HepG2 (cell line): ENCODE results near the gene NHSL1. TPM values are rescaled to one million over a fixed set of nuclear protein-coding genes. Genes with fewer than 3 reads are reported as not detected.

Source experiments
- ATAC-seq: fragments of 200-7000 bp; cut with Tn5 transposase; 3 replicates; pipeline ENCODE4 v1.9.1; 2020; ENCODE audit warnings: mild to moderate bottlenecking, moderate library complexity
- BruUV-seq: library from RNA; stranded (reverse); fragments of 400-500 nt; replicated peaks from 2 replicates; lab custom pipeline; 2021; lab: Mats Ljungman, UMichigan
- CTCF ChIA-PET: fragments of 300-600 bp; formaldehyde crosslinking; extraction: SDS; loops from one replicate; lab custom pipeline; 2021; ENCODE audit warnings: low total read pairs, inconsistent platforms, low intra/inter-chr PET ratio; lab: Yijun Ruan, JAX
- POLR2A ChIA-PET: fragments of 350-600 bp; sonication (Branson Sonifier 250); formaldehyde crosslinking; loops from one replicate; lab custom pipeline; 2020; ENCODE audit warnings: antibody characterized with exemption, inconsistent platforms; lab: Yijun Ruan, JAX
- DNase-seq: peaks from one replicate; pipeline ENCODE4 v3.0.0-alpha.2; 2015; ENCODE audit warnings: low spot score
- FAIRE-seq: peaks from 3 replicates; lab custom pipeline; 2011; peaks lifted over from hg19 to GRCh38; lab: Jason Lieb, UNC
- H2AFZ ChIP-seq: one replicate; pipeline ENCODE4 v1.6.1; 2011; ENCODE audit warnings: low read length, inconsistent platforms
- H3K27ac ChIP-seq: fragments of 300-600 bp; 3 replicates; pipeline ENCODE4 v1.8.0; 2011; ENCODE audit warnings: mixed run types, mild to moderate bottlenecking, mixed read lengths, low read length, inconsistent platforms; ENCODE audit not compliant: insufficient read depth; ENCODE audit errors: extremely low read length
- H3K27me3 ChIP-seq, 2 experiments: fragments of 200-600 bp in 1 of 2; 2 replicates in 1 of 2; 3 replicates in 1 of 2; pipeline versions ENCODE4 v1.6.0 to v1.8.0; 2011; ENCODE audit warnings: low read length in 2 of 2, mild to moderate bottlenecking in 2 of 2, moderate library complexity in 2 of 2, inconsistent platforms in 1 of 2; ENCODE audit not compliant: insufficient read depth in 2 of 2, control insufficient read depth in 1 of 2
- H3K36me3 ChIP-seq, 2 experiments: fragments of 200-600 bp in 1 of 2; replicated peaks in 1 of 2; 2 replicates in 1 of 2; 3 replicates in 1 of 2; pipeline versions ENCODE4 v1.5.1 to v1.8.0; 2011; ENCODE audit warnings: low read length in 2 of 2, inconsistent platforms in 1 of 2; ENCODE audit not compliant: insufficient read depth in 2 of 2, control insufficient read depth in 1 of 2
- H3K4me1 ChIP-seq: 2 replicates; pipeline ENCODE4 v1.5.1; 2012; ENCODE audit warnings: low read length, inconsistent platforms; ENCODE audit not compliant: insufficient read depth
- H3K4me2 ChIP-seq: 2 replicates; pipeline ENCODE4 v1.6.0; 2011; ENCODE audit warnings: low read depth, low read length, inconsistent platforms
- H3K4me3 ChIP-seq, 3 experiments: fragments of 200-600 bp in 1 of 3; sonication (generic), shearing (Covaris generic) in 1 of 3; replicated peaks in 1 of 3; 2 replicates each; pipeline ENCODE4 v1.5.1; 2011 to 2016; ENCODE audit warnings: low read length in 3 of 3, inconsistent platforms in 2 of 3, low read depth in 2 of 3, mild to moderate bottlenecking in 2 of 3, control low read depth in 1 of 3, mixed read lengths in 1 of 3; ENCODE audit not compliant: insufficient read depth in 1 of 3
- H3K79me2 ChIP-seq: one replicate; pipeline ENCODE4 v1.6.1; 2011; ENCODE audit warnings: low read length, inconsistent platforms; ENCODE audit not compliant: insufficient read depth
- H3K9ac ChIP-seq: 2 replicates; pipeline ENCODE4 v1.6.0; 2011; ENCODE audit warnings: mild to moderate bottlenecking, low read depth, low read length, inconsistent platforms; ENCODE audit not compliant: insufficient read depth
- H3K9me3 ChIP-seq: 2 replicates; pipeline ENCODE4 v1.5.1; 2012; ENCODE audit warnings: mild to moderate bottlenecking, low read length
- H4K20me1 ChIP-seq: 2 replicates; pipeline ENCODE4 v1.6.0; 2011; ENCODE audit warnings: inconsistent platforms, mild to moderate bottlenecking, low read length, moderate library complexity; ENCODE audit not compliant: insufficient read depth
- BRF2 ChIP-seq: sonication (generic); formaldehyde crosslinking; IDR thresholded peaks from 2 replicates; pipeline ENCODE4 v1.8.1; 2022; ENCODE audit warnings: mild to moderate bottlenecking, missing genetic modification reagents
- NONO ChIP-seq, 2 experiments: fragments of 450-650 bp in 1 of 2; sonication (generic) in 1 of 2; formaldehyde crosslinking in 1 of 2; IDR thresholded peaks in 1 of 2; conservative IDR thresholded peaks in 1 of 2; 2 replicates each; pipeline versions ENCODE4 v1.6.1 to v1.8.0; 2017 to 2022; ENCODE audit warnings: mild to moderate bottlenecking in 1 of 2, missing genetic modification reagents in 1 of 2, moderate library complexity in 1 of 2
- TEAD3 ChIP-seq: optimal IDR thresholded peaks from 2 replicates; pipeline ENCODE3; 2016; ENCODE audit warnings: borderline replicate concordance
- ZBTB2 ChIP-seq: sonication (generic); formaldehyde crosslinking; IDR thresholded peaks from 2 replicates; pipeline ENCODE4 v1.8.0; 2022; ENCODE audit warnings: low read depth, missing genetic modification reagents
- ZBTB3 ChIP-seq: sonication (generic); formaldehyde crosslinking; IDR thresholded peaks from 2 replicates; pipeline ENCODE4 v1.4.0; 2020; ENCODE audit warnings: low read depth, mild to moderate bottlenecking, moderate library complexity, missing genetic modification reagents, borderline replicate concordance
- ZNF3 ChIP-seq: IDR thresholded peaks from 2 replicates; pipeline ENCODE4 v1.7.0; 2017; ENCODE audit warnings: inconsistent platforms
- in situ Hi-C: cut with HindIII; loops from 2 replicates; pipeline ENCODE4 v1.10.0; 2017; ENCODE audit warnings: low pct_unique_long_range_greater_than_20kb; ENCODE audit not compliant: extremely low pct_ligation_motif_present
- intact Hi-C: fragments of 100-400 bp; cut with micrococcal nuclease; formaldehyde crosslinking; loops from one replicate; pipeline ENCODE4 v1.10.0; 2022; ENCODE audit not compliant: unreplicated experiment
- polyA plus RNA-seq, 8 experiments: library from polyadenylated mRNA; depleted of rRNA in 3 of 8; stranded (reverse) in 7 of 8; unstranded in 1 of 8; fragments of >200 nt; fragmentation: Illumina TruSeq in 4 of 8; extraction: Trizol in 4 of 8; gene quantifications; 2 replicates each; pipeline versions ENCODE4 v1.2.1 to v1.2.3, GENCODE V29; 2011 to 2016; ENCODE audit warnings: low read depth in 4 of 8, missing spikeins in 1 of 8, mixed read lengths in 1 of 8; ENCODE audit not compliant: insufficient read depth in 1 of 8
- total RNA-seq, 5 experiments: library from RNA; depleted of rRNA; stranded (reverse); fragments of >200 nt; fragmentation: Illumina TruSeq; extraction: Trizol; gene quantifications; 2 replicates each; pipeline ENCODE4 v1.2.3, GENCODE V29; 2016; ENCODE audit warnings: low read depth in 1 of 5

The NHSL1 gene
- total and polyA plus RNA-seq, 2 of the 13 experiments (the other 11 are each of a cell fraction or from before 2014, with no cell fraction given), result 24.9 to 53.6 TPM

- TF ChIP-seq BRF2 (CRISPR knock-in tag) (no peak), TEAD3 (CRISPR knock-in tag) (no peak), ZBTB3 (CRISPR knock-in tag) (no peak), ZBTB2 (CRISPR knock-in tag) (no peak)
Observed at GRCh38 chr6:138477913-138478539, 21.3 kb downstream of the NHSL1 start (continued).

GRCh38 chr6:138476116-138476515, 23.2 kb downstream of the NHSL1 start:
- BruUV-seq, result no TSS peak
- no peak overlapping the region for H3K9ac ChIP-seq
- H3K36me3 ChIP-seq, result peaks cover 7 to 60% of the 10 kb centered on the region in 2 experiments
- ChIA-PET POLR2A (interaction anchor here (1.4 kb wide), 1 partner anchor 28 kb away, joined by 3 read pairs; no protein-coding TSS in a partner anchor), CTCF (no interaction called here)
- in situ Hi-C loops (no loop called here), intact Hi-C loops (loop anchor here (2.0 kb wide), 1 partner anchor 23 kb away; the partner anchor contains the start of gene NHSL1)
- no peak overlapping the region for H3K4me2 ChIP-seq
- TF ChIP-seq ZNF3 (CRISPR knock-in tag) (peak; percentile 62; the same call in 1 of the 2 replicates), NONO (IDR thresholded peaks at IDR 0.05) (no peak), NONO (CRISPR knock-in tag; conservative IDR thresholded peaks at IDR 0.05) (no peak)
- H4K20me1 ChIP-seq, result no peaks in the 10 kb centered on the region; the same call in 1 of the 2 replicates
- H3K79me2 ChIP-seq, result peaks cover 71% of the 10 kb centered on the region
- no peak overlapping the region for H2AFZ ChIP-seq
- DNase-seq (no peak), FAIRE-seq (no peak), ATAC-seq (no peak)
- peaks cover 48% of the 10 kb centered on the region for H3K4me1 ChIP-seq
- no peaks in the 10 kb centered on the region for H3K9me3 ChIP-seq
- no peak overlapping the region for H3K4me3 ChIP-seq
- H3K27me3 ChIP-seq, result no peaks in the 10 kb centered on the region
- H3K27ac ChIP-seq, result no peak overlapping the region
